Esophagus muscularis mucosa (tissue), 3 donors: Measurements from ENCODE around the gene SLC6A2.

Source experiments
- CTCF ChIP-seq, 3 experiments: fragments of 200-600 bp in 2 of 3; fragments of 450-650 bp in 1 of 3; sonication (generic) in 2 of 3; IDR thresholded peaks; one replicate each; pipeline ENCODE4 v1.5.1; 2017 to 2019; ENCODE audit warnings: antibody characterized with exemption in 3 of 3, mild to moderate bottlenecking in 2 of 3, moderate library complexity in 1 of 3
- POLR2A ChIP-seq: fragments of 450-650 bp; IDR thresholded peaks from one replicate; pipeline ENCODE4 v1.6.1; 2017; ENCODE audit warnings: antibody characterized with exemption, moderate library complexity, mild to moderate bottlenecking, low read depth

DNA sequence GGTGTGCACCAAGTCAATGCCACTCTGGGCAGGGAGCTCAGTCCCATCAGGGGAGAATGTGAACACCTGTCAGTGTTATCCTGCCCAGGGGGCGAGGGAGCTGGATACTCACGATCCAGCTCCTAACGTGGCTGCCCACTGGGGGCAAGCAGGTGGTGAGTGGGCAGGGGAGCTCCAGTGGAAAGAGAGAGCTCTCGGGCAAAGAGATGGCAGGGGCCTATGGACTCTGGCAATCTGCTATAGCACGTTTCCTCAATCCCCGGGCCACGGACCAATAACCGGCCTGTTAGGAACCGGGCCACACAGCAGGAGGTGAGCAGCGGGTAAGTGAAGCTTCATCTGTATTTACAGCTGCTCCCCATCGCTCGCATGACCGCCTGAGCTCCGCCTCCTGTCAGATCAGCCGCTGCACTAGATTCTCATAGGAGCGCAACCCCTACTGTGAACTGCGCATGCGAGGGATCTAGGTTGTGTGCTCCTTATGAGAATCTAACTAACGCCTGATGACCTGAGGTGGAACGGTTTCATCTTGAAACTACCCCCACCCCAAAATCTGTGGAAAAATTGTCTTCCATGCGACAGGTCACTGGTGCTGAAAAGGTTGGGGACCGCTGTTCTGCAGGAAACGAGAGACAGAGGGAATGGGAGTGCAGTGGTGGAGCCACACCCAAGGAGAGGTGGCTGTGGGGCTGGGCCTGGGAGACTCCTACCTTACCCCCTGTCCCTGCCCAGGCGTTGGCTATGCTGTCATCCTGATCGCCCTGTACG lies 15.6 kb downstream of the SLC6A2 start:
- TF ChIP-seq CTCF (IDR thresholded peaks at IDR 0.05) (no peak), POLR2A (no peak)
